Mucosa of descending colon (tissue), 3 donors: ENCODE data around the gene NR2E1. TPM values are rescaled to one million over a fixed set of nuclear protein-coding genes. Genes with fewer than 3 reads are reported as not detected.

Experiments
- ATAC-seq: fragments of 200-7000 bp; cut with Tn5 transposase; one replicate; pipeline ENCODE4 v1.9.1; 2020; ENCODE audit warnings: mild to moderate bottlenecking, moderate library complexity
- DNase-seq, 3 donors: peaks; one replicate each; pipeline ENCODE4 v3.0.0-alpha.2; 2020
- H3K36me3 ChIP-seq: fragments of 200-600 bp; one replicate; pipeline ENCODE4 v1.8.0; 2021; ENCODE audit warnings: low read depth, mild to moderate bottlenecking
- H3K4me1 ChIP-seq: fragments of 200-600 bp; one replicate; pipeline ENCODE4 v1.8.0; 2021; ENCODE audit warnings: low read depth, mild to moderate bottlenecking
- H3K4me3 ChIP-seq: fragments of 200-600 bp; one replicate; pipeline ENCODE4 v1.8.0; 2021; ENCODE audit warnings: mild to moderate bottlenecking
- H3K9me3 ChIP-seq: fragments of 200-600 bp; one replicate; pipeline ENCODE4 v1.8.0; 2021; ENCODE audit warnings: mild to moderate bottlenecking
- CTCF ChIP-seq: fragments of 200-600 bp; IDR thresholded peaks from one replicate; pipeline ENCODE4 v1.8.0; 2022; ENCODE audit warnings: antibody characterized with exemption, mild to moderate bottlenecking
- intact Hi-C, 2 donors: fragments of 100-400 bp; cut with DNase I in 1 of 2; cut with micrococcal nuclease in 1 of 2; formaldehyde crosslinking; loops; one replicate each; pipeline versions ENCODE4 v1.11.0 to v1.11.1; 2022; cut with DNase I, micrococcal nuclease
- total RNA-seq, 3 donors: library from RNA; stranded (reverse); fragmentation: NEBNext Ultra II Directional in 2 of 3; extraction: Animal tissue kit (Norgen Biotek cat#: 25700) in 2 of 3; gene quantifications; one replicate each; pipeline versions ENCODE4 v1.2.1 to v1.2.4, GENCODE V29; 2021 to 2023
- donor health status: DM: no; HTN: no; CAD: no; lungs with moderate emphysema.
- donor health status: DM: no; HTN: no; CAD: no.
- donor health status: DM: no; HTN: yes; CAD: no.

The NR2E1 gene
- total RNA-seq, 3 donors from 2014 or later = not detected

- no peaks in the 10 kb centered on the region for H3K9me3 ChIP-seq
- H3K4me3 ChIP-seq = no peak overlapping the region
- no peaks in the 10 kb centered on the region for H3K36me3 ChIP-seq
- TF ChIP-seq CTCF = no peak
- no peak for DNase-seq
- intact Hi-C loops = no loop called here
- no peaks in the 10 kb centered on the region for H3K4me1 ChIP-seq
- no peak for ATAC-seq
Observed at GRCh38 chr6:108198761-108199498, 33.1 kb downstream of the NR2E1 start.

GRCh38 chr6:108200186-108200585 is 34.4 kb downstream of the NR2E1 start:
- intact Hi-C loops = no loop called here
- ATAC-seq = no peak
- H3K36me3 ChIP-seq = no peaks in the 10 kb centered on the region

GRCh38 chr6:108200631-108201030 is 34.8 kb downstream of the NR2E1 start:
- intact Hi-C loops = no loop called here
- Histone ChIP-seq H3K4me3 (no peak overlapping the region), H3K9me3 (no peaks in the 10 kb centered on the region), H3K36me3 (no peaks in the 10 kb centered on the region), H3K4me1 (no peaks in the 10 kb centered on the region)
- ATAC-seq (no peak), DNase-seq (no peak)
- no peak for TF ChIP-seq CTCF

More at GRCh38 chr6:108200186-108200585, 34.4 kb downstream of the NR2E1 start:
- TF ChIP-seq CTCF = no peak
- Histone ChIP-seq H3K4me1 (no peaks in the 10 kb centered on the region), H3K4me3 (no peak overlapping the region), H3K9me3 (no peaks in the 10 kb centered on the region)
- DNase-seq = no peak

- ATAC-seq (no peak), DNase-seq (no peak)
- intact Hi-C loops = no loop called here
- no peak overlapping the region for H3K4me3 ChIP-seq
- TF ChIP-seq CTCF = no peak
- no peaks in the 10 kb centered on the region for H3K4me1 ChIP-seq
- H3K9me3 ChIP-seq = no peaks in the 10 kb centered on the region
- no peaks in the 10 kb centered on the region for H3K36me3 ChIP-seq
Observed at GRCh38 chr6:108203189-108204112, 37.6 kb downstream of the NR2E1 start.

- Histone ChIP-seq H3K9me3 (no peaks in the 10 kb centered on the region), H3K36me3 (no peaks in the 10 kb centered on the region), H3K4me1 (no peaks in the 10 kb centered on the region), H3K4me3 (no peak overlapping the region)
- DNase-seq (no peak), ATAC-seq (no peak)
- no peak for TF ChIP-seq CTCF
- intact Hi-C loops = no loop called here
Observed at GRCh38 chr6:108207013-108207412, 41.2 kb downstream of the NR2E1 start.
